GM18511 (cell line): Measurements from ENCODE around the gene MMP13.
"Not testable (repeated sequence)": the region's sequence is repeated elsewhere in the genome, so short reads cannot be mapped to it uniquely, and the experiment has no call there.

ENCODE experiments used
- ATAC-seq: cut with Tn5 transposase; IDR thresholded peaks from one replicate; pipeline ENCODE4 v1.9.1; 2021; ENCODE audit warnings: mild to moderate bottlenecking, moderate library complexity; ENCODE audit not compliant: unreplicated experiment

The MMP13 gene

DNA sequence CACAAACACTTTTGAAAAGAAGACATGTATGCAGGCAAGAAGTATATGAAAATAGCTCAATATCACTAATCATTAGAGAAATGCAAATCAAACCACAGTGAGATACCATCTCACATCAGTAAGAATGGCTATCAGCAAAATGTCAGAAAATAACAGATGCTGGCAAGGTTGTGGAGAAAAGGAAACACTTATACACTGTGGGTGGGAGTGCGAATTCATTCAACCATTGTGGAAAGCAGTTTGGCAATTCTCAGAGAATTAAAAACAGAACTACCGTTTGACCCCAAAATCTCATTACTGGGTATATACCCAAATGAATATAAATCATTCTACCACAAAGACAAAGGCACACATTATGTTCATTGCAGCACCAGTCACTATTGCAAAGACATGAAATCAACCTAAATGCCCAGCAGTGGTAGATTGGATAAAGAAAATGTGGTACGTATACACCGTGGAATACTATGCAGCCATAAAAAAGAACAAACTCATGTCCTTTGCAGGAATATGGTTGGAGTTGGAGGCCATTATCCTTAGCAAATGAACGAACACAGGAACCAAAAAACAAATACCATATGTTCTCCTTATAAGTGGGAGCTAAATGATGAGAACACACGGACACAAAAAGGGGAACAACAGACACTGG lies 18.5 kb downstream of the MMP13 start:
- ATAC-seq, result peak; percentile 42

DNA sequence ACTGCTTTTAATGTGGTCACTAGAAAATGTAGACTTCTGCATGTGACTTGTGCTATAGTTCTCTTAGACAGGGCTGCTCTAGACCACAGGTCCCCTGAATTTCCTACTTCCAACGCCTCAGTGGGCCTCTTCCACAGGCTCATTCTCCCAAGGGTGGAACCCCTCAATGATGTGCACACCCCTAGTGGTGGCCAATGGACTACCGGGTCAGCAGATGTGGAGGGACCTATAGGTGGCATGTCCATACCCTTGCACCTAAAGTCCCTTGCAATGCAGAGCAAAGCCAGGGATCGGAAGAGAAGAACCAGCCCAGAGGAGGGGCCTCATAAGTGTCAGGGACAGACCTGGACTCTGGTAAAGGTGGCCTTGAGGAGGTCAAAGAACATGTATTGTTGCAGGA lies 20.0 kb downstream of the MMP13 start:
- ATAC-seq, result no peak

DNA sequence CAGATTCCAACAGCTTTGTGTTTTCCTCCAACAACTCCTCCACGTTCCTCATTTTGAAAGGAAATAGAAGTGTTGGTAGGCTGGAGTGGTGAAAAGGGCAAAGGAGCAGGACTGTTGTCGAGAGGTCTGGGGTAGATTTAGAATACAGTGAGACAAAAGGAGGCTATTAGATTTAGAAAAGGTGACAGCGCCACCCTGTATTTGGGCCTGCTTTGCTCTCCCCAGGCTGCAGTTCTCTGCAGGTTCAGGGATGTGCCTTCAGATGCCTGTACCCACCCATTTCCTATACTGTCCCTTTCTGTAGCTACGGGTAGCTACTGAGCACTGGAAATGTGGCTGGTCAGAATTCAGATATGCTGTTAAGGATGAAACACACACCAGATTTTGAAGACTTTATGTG lies 20.8 kb downstream of the MMP13 start:
- no peak for ATAC-seq

DNA sequence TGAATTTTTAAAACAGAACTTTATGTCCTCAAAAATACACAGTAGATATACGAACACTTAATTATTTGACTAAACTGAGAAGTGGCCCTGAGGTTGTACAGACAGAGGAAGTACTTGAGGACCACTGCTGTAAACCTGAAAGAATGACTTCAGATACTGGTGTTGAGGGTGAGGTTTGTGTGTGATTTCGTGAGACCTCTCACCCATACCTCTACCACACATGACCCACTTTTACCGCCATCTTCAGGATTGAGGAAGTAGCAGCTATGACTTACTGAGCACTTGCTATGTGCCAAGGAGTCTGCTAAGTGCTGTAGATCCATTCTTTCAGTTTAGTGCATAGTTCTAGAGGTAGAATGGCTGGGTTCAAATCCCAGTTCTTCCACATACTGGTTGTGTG lies 21.9 kb downstream of the MMP13 start:
- peak; percentile 63 for ATAC-seq

- no peak for ATAC-seq
Measured at GRCh38 chr11:102932678-102933077, 22.9 kb downstream of the MMP13 start.

DNA sequence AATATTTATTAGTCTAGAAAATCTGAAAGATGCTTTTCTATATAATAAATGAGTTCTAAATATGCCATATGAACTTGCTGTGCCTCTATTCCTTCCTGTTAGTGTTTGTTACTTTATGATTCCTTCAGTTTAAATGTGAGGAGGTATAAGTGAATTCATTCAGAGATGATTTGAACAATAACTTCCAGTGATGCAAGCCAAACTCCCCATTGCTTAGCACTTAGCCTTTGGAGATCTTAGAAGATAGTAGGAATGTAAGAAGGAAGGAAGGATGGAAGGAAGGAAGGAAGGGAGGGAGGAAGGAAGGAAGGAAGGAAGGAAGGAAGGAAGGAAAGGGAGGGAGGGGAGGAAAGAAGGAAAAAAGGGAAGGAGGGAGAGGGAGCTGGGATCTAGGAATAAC lies 25.1 kb downstream of the MMP13 start:
- ATAC-seq, result no peak

DNA sequence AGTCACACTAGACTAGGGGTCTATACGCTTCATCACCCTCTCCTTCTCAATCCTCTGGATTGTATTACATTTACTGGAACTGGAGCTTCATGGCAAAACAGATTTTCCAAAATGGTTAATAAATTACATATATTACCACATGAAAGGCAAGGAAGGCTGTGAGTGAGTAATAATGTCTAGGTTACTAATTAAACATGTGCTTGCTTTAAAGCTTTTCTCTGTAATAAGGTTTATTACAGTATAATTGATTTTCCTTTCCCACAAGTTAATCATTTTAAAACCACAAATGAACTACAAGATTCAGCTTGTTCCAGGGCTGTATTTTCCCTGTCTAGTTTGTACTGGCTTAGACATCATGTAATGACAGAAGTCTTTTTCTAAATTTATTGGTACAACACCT lies 25.6 kb downstream of the MMP13 start:
- ATAC-seq, result no peak

DNA sequence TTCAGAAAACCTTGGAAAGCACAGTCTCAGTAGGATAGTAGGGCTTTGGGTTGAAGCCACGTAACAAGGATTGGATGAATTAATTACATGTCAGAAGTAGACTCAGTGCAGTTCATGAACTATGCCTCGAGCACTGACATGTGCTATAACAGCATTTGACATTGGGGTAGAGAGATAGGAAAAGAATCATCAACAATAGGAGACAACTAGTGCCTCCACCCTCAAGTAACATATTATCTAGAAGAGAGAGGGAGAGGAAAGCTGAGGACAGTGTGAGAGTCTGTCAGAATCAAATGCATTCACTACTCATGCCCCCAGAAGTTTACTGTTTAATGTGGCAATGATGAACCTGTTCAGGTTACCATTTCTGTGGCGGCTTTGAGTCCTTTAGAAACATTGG lies 26.4 kb downstream of the MMP13 start:
- no peak for ATAC-seq

DNA sequence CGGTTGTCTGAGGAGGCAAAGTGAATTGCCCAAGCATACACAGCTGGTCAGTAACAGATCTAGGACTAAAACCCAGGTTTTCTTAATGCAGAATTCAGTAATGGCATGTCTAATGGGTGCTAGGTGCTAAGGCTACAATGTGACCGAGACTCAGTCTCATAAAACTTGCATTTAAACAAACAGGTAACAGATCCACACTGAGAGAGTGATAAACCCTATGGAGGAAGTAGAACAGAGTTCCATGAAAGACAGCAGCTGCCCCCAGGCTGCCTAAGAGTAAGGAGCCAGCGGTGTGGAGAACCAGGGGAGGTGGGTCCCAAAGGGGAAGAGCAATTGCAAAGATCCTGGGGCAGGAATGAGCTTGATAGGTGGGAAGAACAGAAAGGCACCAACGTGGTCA lies 27.3 kb downstream of the MMP13 start:
- ATAC-seq, result no peak

- no peak for ATAC-seq
Measured at GRCh38 chr11:102927624-102927990, 27.9 kb downstream of the MMP13 start.

- ATAC-seq, result no peak
Measured at GRCh38 chr11:102926961-102927623, 28.4 kb downstream of the MMP13 start.

DNA sequence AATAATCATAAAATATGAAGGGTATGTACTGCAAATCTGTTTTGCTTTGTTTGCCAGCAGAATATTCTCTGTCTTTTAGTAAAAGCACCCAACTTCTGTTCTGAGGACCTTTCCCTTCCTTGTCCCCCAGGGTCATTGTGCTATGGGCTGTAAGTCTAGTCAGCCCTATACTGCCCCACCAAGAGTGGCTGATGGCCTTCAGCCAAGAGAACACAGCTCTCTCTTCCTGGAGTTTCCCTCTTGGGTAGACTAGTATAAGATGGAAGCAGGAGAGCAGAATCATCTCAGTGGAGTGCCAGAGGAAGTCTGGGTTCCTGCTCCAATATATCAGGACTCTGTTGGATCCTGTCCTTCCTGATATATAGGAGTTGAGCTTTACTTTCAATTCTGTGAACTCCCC lies 29.0 kb downstream of the MMP13 start:
- no peak for ATAC-seq

- ATAC-seq, result no peak
Measured at GRCh38 chr11:102925988-102926387, 29.5 kb downstream of the MMP13 start.

- ATAC-seq, result peak; percentile 56
Measured at GRCh38 chr11:102924851-102925380, 30.6 kb downstream of the MMP13 start.

DNA sequence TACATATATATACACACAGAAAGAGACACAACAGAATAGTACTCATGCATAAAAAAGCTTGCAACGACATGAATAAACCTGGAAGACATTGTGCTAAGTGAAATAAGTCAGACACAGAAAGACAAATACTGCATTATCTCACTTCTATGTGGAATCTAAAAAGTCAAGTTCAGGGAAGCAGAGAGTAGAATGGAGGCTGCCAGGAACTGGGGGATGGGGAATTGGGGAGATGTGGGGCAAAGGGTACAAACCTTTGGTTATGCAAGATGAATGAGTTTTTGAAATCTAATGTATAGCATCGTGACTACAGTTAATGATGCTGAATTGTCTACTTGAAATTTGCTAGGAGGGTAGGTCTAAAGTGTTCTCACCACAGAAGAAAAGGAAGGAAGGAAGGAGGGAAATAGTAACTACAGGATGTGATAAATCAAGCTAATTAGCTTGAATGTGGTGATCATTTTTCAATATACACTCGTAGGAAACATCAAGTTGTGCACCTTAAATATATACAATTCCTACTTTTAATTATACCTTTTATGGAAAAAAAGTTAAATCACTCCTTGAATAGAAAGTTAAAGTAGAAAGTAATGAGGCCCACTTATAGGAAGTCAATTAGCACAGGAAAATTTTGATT lies 33.8 kb downstream of the MMP13 start:
- no peak for ATAC-seq

GRCh38 chr11:102920118-102920684 lies 35.3 kb downstream of the MMP13 start:
- ATAC-seq, result peak; percentile 95

- ATAC-seq, result no peak
Measured at GRCh38 chr11:102915044-102915375, 40.5 kb downstream of the MMP13 start.

- peak; percentile 54 for ATAC-seq
Measured at GRCh38 chr11:102914238-102915043, 41.1 kb downstream of the MMP13 start.

DNA sequence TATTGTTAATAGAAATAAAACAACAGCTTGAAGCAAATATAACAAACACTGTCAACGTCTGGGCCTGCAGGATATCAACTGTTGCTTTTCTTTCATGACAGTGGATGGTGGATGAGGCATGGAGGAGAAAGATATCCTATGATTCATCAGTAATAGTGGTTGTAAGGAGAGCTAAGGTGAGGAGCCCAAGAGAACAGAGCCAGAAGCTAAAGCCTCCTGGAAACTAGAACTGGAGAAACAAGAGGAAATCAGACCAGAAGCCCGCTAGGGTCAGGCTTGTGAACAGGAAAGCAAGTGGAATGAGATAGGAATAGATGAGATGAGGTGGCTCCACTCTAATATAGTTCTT lies 43.1 kb downstream of the MMP13 start:
- ATAC-seq, result no peak

DNA sequence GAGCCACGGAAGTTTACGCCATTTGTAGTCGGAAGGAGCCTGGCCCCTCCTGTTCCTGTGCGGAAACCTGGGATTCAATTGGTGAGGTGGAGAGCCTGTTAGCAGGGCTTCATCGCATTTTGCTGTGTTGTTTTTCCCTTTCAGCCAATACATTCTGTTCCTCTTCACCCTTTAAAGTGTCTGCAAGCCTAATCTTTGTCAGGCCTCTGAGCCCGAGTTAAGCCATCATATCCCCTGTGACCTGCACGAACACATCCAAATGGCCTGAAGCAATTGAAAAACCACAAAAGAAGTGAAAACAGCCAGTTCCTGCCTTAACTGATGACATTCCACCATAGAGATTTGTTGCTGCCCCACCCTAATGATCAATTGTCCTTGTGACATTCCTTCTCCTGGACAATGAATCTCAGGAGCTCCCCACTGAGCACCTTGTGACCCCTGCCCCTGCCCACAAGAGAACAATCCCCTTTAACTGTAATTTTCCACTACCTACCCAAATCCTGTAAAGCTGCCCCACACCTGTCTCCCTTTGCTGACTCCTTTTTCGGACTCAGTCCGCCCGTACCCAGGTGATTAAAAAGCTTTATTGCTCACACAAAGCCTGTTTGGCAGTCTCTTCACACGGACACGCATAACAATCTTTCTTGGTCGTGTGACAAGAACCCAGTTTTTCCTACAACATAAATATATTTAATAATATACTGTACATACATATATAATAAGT lies 43.6 kb downstream of the MMP13 start:
- no peak for ATAC-seq

GRCh38 chr11:102905848-102906247 lies 49.7 kb downstream of the MMP13 start:
- ATAC-seq, result not testable (repeated sequence)
